Measurements from ENCODE around the gene HOOK2. TPM values are rescaled to one million over a fixed set of nuclear protein-coding genes. Genes with fewer than 3 reads are reported as not detected.

HOOK2 gene
- polyA plus RNA-seq, 6 donors from 2014 or later = 1.1 to 7.1 (median 3.3) TPM

GRCh38 chr19:12790628-12791344, 15.4 kb upstream of the HOOK2 start:
- Mint-ChIP-seq H3K27me3 (peaks cover 0 to 3% (median 0%) of the 10 kb centered on the region in 3 donors), H3K4me1 (peaks cover 36 to 48% (median 46%) of the 10 kb centered on the region in 3 donors), H3K27ac (peak overlapping the region in 4 of 6 donors; percentile 100), H3K9me3 (no peaks in the 10 kb centered on the region), H3K36me3 (no peaks in the 10 kb centered on the region), H3K4me3 (peak overlapping the region; percentile 80 to 98 (median 96))
- ATAC-seq (ENCODE audit: low read depth in 2 of 2) = no peak
- no peak for DNase-seq

GRCh38 chr19:12789904-12790619, 14.7 kb upstream of the HOOK2 start:
- Mint-ChIP-seq H3K27ac (peak overlapping the region in 4 of 6 donors; percentile 100), H3K4me3 (peak overlapping the region; percentile 80 to 98 (median 96))

GRCh38 chr19:12789098-12789903, 13.9 kb upstream of the HOOK2 start:
- DNase-seq (no peak), ATAC-seq (ENCODE audit: low read depth in 2 of 2) (no peak)
- Mint-ChIP-seq H3K27ac (peak overlapping the region in 4 of 6 donors; percentile 100), H3K27me3 (peaks cover 0 to 3% (median 0%) of the 10 kb centered on the region in 3 donors), H3K9me3 (no peaks in the 10 kb centered on the region), H3K36me3 (no peaks in the 10 kb centered on the region), H3K4me3 (peak overlapping the region; percentile 80 to 98 (median 94)), H3K4me1 (peaks cover 30 to 39% (median 38%) of the 10 kb centered on the region in 3 donors)

More at GRCh38 chr19:12789904-12790619, 14.7 kb upstream of the HOOK2 start:
- Mint-ChIP-seq H3K9me3 (no peaks in the 10 kb centered on the region), H3K4me1 (peaks cover 33 to 45% (median 43%) of the 10 kb centered on the region in 3 donors), H3K36me3 (no peaks in the 10 kb centered on the region), H3K27me3 (peaks cover 0 to 3% (median 0%) of the 10 kb centered on the region in 3 donors)
- DNase-seq = peak; percentile 99
- peak; percentile 34 to 36 for ATAC-seq (ENCODE audit: low read depth in 2 of 2)

- no peaks in the 10 kb centered on the region for H3K36me3 Mint-ChIP-seq
- ATAC-seq (ENCODE audit: low read depth in 2 of 2) = peak; percentile 3 to 4
- peak overlapping the region in 4 of 6 donors; percentile 99 to 100 (median 99) for H3K27ac Mint-ChIP-seq
- peak overlapping the region; percentile 80 to 97 (median 93) for H3K4me3 Mint-ChIP-seq
- H3K4me1 Mint-ChIP-seq = peaks cover 25 to 36% (median 34%) of the 10 kb centered on the region in 3 donors
- H3K9me3 Mint-ChIP-seq = no peaks in the 10 kb centered on the region
- peak; percentile 85 for DNase-seq
- H3K27me3 Mint-ChIP-seq = peaks cover 0 to 3% (median 0%) of the 10 kb centered on the region in 3 donors
Observed at GRCh38 chr19:12788682-12789097, 13.3 kb upstream of the HOOK2 start.

GRCh38 chr19:12788042-12788681, 12.8 kb upstream of the HOOK2 start:
- H3K4me3 Mint-ChIP-seq = peak overlapping the region; percentile 80 to 97 (median 93)
- no peaks in the 10 kb centered on the region for H3K36me3 Mint-ChIP-seq
- no peak for ATAC-seq (ENCODE audit: low read depth in 2 of 2)
- H3K9me3 Mint-ChIP-seq = no peaks in the 10 kb centered on the region
- peak overlapping the region in 4 of 6 donors; percentile 99 to 100 (median 99) for H3K27ac Mint-ChIP-seq
- peaks cover 0 to under 1% (median 0%) of the 10 kb centered on the region in 3 donors for H3K27me3 Mint-ChIP-seq
- peaks cover 29 to 39% (median 31%) of the 10 kb centered on the region in 3 donors for H3K4me1 Mint-ChIP-seq
- DNase-seq = no peak

GRCh38 chr19:12787458-12787857, 12.1 kb upstream of the HOOK2 start:
- H3K36me3 Mint-ChIP-seq = no peaks in the 10 kb centered on the region
- H3K27ac Mint-ChIP-seq = peak overlapping the region in 4 of 6 donors; percentile 67 to 100 (median 93)
- DNase-seq (no peak), ATAC-seq (ENCODE audit: low read depth in 2 of 2) (no peak)
- peaks cover 24 to 39% (median 29%) of the 10 kb centered on the region in 3 donors for H3K4me1 Mint-ChIP-seq
- no peaks in the 10 kb centered on the region for H3K27me3 Mint-ChIP-seq
- H3K9me3 Mint-ChIP-seq = no peaks in the 10 kb centered on the region
- peak overlapping the region in 4 of 8 donors; percentile 37 to 80 (median 46) for H3K4me3 Mint-ChIP-seq

- H3K4me1 Mint-ChIP-seq = peaks cover 28 to 42% (median 33%) of the 10 kb centered on the region in 3 donors
- DNase-seq = no peak
- H3K27me3 Mint-ChIP-seq = no peaks in the 10 kb centered on the region
- H3K27ac Mint-ChIP-seq = peak overlapping the region in 4 of 6 donors; percentile 67 to 100 (median 93)
- H3K9me3 Mint-ChIP-seq = no peaks in the 10 kb centered on the region
- peak overlapping the region in 6 of 8 donors; percentile 30 to 70 (median 54) for H3K4me3 Mint-ChIP-seq
- no peaks in the 10 kb centered on the region for H3K36me3 Mint-ChIP-seq
- no peak for ATAC-seq (ENCODE audit: low read depth in 2 of 2)
Observed at GRCh38 chr19:12786952-12787351, 11.6 kb upstream of the HOOK2 start.

- Mint-ChIP-seq H3K4me1 (peaks cover 33 to 49% (median 39%) of the 10 kb centered on the region in 3 donors), H3K27ac (peak overlapping the region in 4 of 6 donors; percentile 44 to 100 (median 77)), H3K4me3 (peak overlapping the region in 6 of 8 donors; percentile 24 to 70 (median 54)), H3K36me3 (no peaks in the 10 kb centered on the region), H3K9me3 (no peaks in the 10 kb centered on the region), H3K27me3 (no peaks in the 10 kb centered on the region)
- ATAC-seq (ENCODE audit: low read depth in 2 of 2) = no peak
- DNase-seq = peak; percentile 73
Observed at GRCh38 chr19:12786141-12786870, 11.0 kb upstream of the HOOK2 start.

- H3K27ac Mint-ChIP-seq = no peak overlapping the region
- no peak overlapping the region for H3K4me3 Mint-ChIP-seq
- no peaks in the 10 kb centered on the region for H3K9me3 Mint-ChIP-seq
- no peaks in the 10 kb centered on the region for H3K27me3 Mint-ChIP-seq
- H3K36me3 Mint-ChIP-seq = no peaks in the 10 kb centered on the region
- DNase-seq (no peak), ATAC-seq (ENCODE audit: low read depth in 2 of 2) (no peak)
- H3K4me1 Mint-ChIP-seq = peaks cover 25 to 43% (median 31%) of the 10 kb centered on the region in 3 donors
Observed at GRCh38 chr19:12785431-12786031, 10.2 kb upstream of the HOOK2 start.

GRCh38 chr19:12784871-12785430, 9.6 kb upstream of the HOOK2 start:
- H3K9me3 Mint-ChIP-seq = no peaks in the 10 kb centered on the region
- no peak overlapping the region for H3K27ac Mint-ChIP-seq
- no peaks in the 10 kb centered on the region for H3K36me3 Mint-ChIP-seq
- ATAC-seq (ENCODE audit: low read depth in 2 of 2) = no peak
- H3K4me3 Mint-ChIP-seq = no peak overlapping the region
- peaks cover 21 to 41% (median 27%) of the 10 kb centered on the region in 3 donors for H3K4me1 Mint-ChIP-seq
- H3K27me3 Mint-ChIP-seq = no peaks in the 10 kb centered on the region
- DNase-seq = no peak

GRCh38 chr19:12784394-12784870, 9.1 kb upstream of the HOOK2 start:
- no peak overlapping the region for H3K4me3 Mint-ChIP-seq
- H3K36me3 Mint-ChIP-seq = no peaks in the 10 kb centered on the region
- H3K27me3 Mint-ChIP-seq = no peaks in the 10 kb centered on the region
- H3K27ac Mint-ChIP-seq = no peak overlapping the region
- no peaks in the 10 kb centered on the region for H3K9me3 Mint-ChIP-seq
- H3K4me1 Mint-ChIP-seq = peaks cover 22 to 46% (median 28%) of the 10 kb centered on the region in 3 donors
- ATAC-seq (ENCODE audit: low read depth in 2 of 2) (no peak), DNase-seq (no peak)

All from naive B cell (primary cell).